MM.1S (cell line): ENCODE results near the gene TBC1D5.

Experiments
- DNase-seq: peaks from one replicate; pipeline ENCODE4 v3.0.0-alpha.2; 2015
- H2AFZ ChIP-seq: fragments of 300-600 bp; sonication (generic); 2 replicates; pipeline ENCODE4 v1.6.0; 2016; ENCODE audit warnings: antibody characterized with exemption, low read length
- H3F3A ChIP-seq: fragments of 300-600 bp; sonication (generic); 2 replicates; pipeline ENCODE4 v1.6.1; 2016; ENCODE audit warnings: mild to moderate bottlenecking, antibody characterized with exemption, low read length, moderate library complexity, mixed read lengths; ENCODE audit not compliant: insufficient read depth
- H3K27ac ChIP-seq: fragments of 300-600 bp; sonication (generic); 2 replicates; pipeline ENCODE4 v1.5.1; 2016; ENCODE audit warnings: mild to moderate bottlenecking, low read length
- H3K27me3 ChIP-seq: fragments of 300-600 bp; sonication (generic); replicated peaks from 2 replicates; pipeline ENCODE4 v1.6.0; 2016; ENCODE audit warnings: low read length; ENCODE audit not compliant: insufficient read depth
- H3K36me3 ChIP-seq: fragments of 300-600 bp; sonication (generic); replicated peaks from 2 replicates; pipeline ENCODE4 v1.6.1; 2016; ENCODE audit warnings: mild to moderate bottlenecking, low read length, mixed read lengths; ENCODE audit not compliant: insufficient read depth
- H3K4me1 ChIP-seq: fragments of 300-600 bp; sonication (generic); 2 replicates; pipeline ENCODE4 v1.6.1; 2016; ENCODE audit warnings: low read length, mixed read lengths
- H3K4me2 ChIP-seq: fragments of 300-600 bp; sonication (generic); 2 replicates; pipeline ENCODE4 v1.6.0; 2016; ENCODE audit warnings: low read depth, low read length
- H3K4me3 ChIP-seq: fragments of 300-600 bp; sonication (generic); 2 replicates; pipeline ENCODE4 v1.5.1; 2016; ENCODE audit warnings: low read length, mixed read lengths
- H3K79me2 ChIP-seq: fragments of 300-600 bp; sonication (generic); 2 replicates; pipeline ENCODE4 v1.6.1; 2016; ENCODE audit warnings: mixed run types, low read length, mixed read lengths
- H3K9ac ChIP-seq: fragments of 300-600 bp; sonication (generic); 2 replicates; pipeline ENCODE4 v1.6.1; 2016; ENCODE audit warnings: low read length, mixed read lengths
- H3K9me2 ChIP-seq: fragments of 300-600 bp; sonication (generic); replicated peaks from 2 replicates; pipeline ENCODE4 v1.6.1; 2016; ENCODE audit warnings: mild to moderate bottlenecking, low read length, mixed read lengths; ENCODE audit not compliant: insufficient read depth
- H3K9me3 ChIP-seq: fragments of 300-600 bp; sonication (generic); replicated peaks from 2 replicates; pipeline ENCODE4 v1.6.1; 2016; ENCODE audit warnings: mild to moderate bottlenecking, low read length, mixed read lengths; ENCODE audit not compliant: insufficient read depth
- H4K20me1 ChIP-seq: fragments of 300-600 bp; sonication (generic); 2 replicates; pipeline ENCODE4 v1.6.1; 2016; ENCODE audit warnings: mild to moderate bottlenecking, low read length, moderate library complexity, mixed read lengths; ENCODE audit not compliant: insufficient read depth
- EZH2 ChIP-seq: fragments of 300-600 bp; sonication (generic); optimal IDR thresholded peaks from 2 replicates; pipeline ENCODE3; 2017; ENCODE audit warnings: low read depth, mild to moderate bottlenecking, antibody characterized with exemption, low read length, mixed read lengths
- EZH2phosphoT487 ChIP-seq: fragments of 300-600 bp; sonication (generic); IDR thresholded peaks from 2 replicates; pipeline ENCODE4 v1.6.1; 2018; ENCODE audit warnings: antibody characterized with exemption, low read length
- TF ChIP-seq, protein P1 (sequence below): fragments of 300-600 bp; sonication (generic); IDR thresholded peaks from 2 replicates; pipeline ENCODE4 v1.5.1; 2016; ENCODE audit warnings: antibody characterized with exemption, low read length, mixed read lengths

The TBC1D5 gene

DNA sequence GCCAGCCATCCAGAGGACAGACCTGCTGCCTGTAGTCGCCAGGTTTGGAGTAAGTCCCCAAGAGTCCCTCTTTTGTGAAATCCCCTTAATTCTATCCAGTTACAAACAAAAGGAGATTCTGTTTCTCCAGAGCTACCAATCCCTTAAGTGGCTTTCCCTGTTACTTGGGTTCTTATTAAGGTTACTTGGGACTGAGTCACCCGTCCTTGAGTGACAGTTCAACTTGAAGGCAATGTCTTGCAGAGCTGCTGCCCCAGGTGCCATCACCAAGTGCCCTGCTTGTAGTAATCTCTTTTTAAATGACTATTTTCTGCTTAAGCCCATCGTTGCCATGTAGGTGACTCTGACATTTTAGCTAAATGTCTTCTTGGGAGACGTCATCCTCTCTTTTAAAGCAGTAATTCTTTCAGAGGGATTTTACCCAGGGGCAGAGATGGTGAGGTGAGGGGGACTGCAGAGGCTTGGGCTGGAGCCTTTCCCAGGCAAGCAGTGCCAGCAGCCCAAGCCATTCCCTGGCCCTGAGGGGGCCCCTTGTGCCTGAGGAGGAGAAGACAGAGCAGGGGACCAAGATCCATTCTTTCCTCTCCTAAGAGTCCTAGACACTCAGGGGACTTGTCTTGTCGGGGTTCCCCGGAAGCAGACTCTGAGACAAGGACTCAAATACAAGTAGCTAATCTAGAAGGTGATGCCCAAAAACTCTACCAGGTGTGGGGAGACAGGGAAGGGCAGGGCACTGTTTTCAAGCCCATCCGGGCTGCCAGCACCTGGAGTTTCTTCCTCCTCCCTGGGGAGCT lies 604.0 kb downstream of the TBC1D5 start:
- DNase-seq = no peak
- Histone ChIP-seq H3K9me2 (no peaks in the 10 kb centered on the region), H3K27ac (no peak overlapping the region), H3K9ac (no peak overlapping the region), H3K4me1 (no peaks in the 10 kb centered on the region), H3K27me3 (no peaks in the 10 kb centered on the region), H3K36me3 (no peaks in the 10 kb centered on the region), H3K9me3 (no peaks in the 10 kb centered on the region), H3K4me2 (no peak overlapping the region), H4K20me1 (no peaks in the 10 kb centered on the region), H3K4me3 (no peak overlapping the region), H2AFZ (no peak overlapping the region), H3F3A (no peaks in the 10 kb centered on the region), H3K79me2 (no peaks in the 10 kb centered on the region)
- TF ChIP-seq, protein P1, sequence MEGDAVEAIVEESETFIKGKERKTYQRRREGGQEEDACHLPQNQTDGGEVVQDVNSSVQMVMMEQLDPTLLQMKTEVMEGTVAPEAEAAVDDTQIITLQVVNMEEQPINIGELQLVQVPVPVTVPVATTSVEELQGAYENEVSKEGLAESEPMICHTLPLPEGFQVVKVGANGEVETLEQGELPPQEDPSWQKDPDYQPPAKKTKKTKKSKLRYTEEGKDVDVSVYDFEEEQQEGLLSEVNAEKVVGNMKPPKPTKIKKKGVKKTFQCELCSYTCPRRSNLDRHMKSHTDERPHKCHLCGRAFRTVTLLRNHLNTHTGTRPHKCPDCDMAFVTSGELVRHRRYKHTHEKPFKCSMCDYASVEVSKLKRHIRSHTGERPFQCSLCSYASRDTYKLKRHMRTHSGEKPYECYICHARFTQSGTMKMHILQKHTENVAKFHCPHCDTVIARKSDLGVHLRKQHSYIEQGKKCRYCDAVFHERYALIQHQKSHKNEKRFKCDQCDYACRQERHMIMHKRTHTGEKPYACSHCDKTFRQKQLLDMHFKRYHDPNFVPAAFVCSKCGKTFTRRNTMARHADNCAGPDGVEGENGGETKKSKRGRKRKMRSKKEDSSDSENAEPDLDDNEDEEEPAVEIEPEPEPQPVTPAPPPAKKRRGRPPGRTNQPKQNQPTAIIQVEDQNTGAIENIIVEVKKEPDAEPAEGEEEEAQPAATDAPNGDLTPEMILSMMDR = no peak
- no peak for TF ChIP-seq EZH2
- no peak for TF ChIP-seq EZH2phosphoT487

DNA sequence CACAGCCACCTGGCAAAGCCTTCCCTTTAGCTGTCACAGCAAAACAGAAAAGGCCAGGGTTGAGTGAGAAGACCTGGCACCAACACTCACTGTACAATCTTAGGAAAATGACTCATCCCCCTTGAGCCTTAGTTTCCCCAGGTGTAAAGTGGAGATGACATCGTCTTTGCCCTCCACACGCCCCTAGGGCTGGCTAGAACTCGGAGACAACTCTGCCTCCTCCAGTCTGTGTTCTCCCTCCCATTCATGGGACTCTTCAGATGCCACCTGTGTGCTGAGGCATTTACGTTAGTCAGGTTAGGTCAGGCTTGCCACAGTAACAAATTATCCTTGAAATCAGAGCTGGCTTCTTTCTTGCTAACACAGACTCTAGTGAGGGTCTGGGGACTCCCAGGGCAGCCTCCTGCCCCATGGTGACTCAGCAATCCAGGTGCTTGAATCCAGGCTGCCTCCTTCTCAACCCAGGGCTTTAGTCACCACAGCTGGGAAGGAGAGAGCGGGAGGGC lies 605.1 kb downstream of the TBC1D5 start:
- H3K4me1 ChIP-seq = no peaks in the 10 kb centered on the region
- no peaks in the 10 kb centered on the region for H3K27me3 ChIP-seq
- H3K9me3 ChIP-seq = no peaks in the 10 kb centered on the region
- H4K20me1 ChIP-seq = no peaks in the 10 kb centered on the region
- no peak overlapping the region for H3K4me2 ChIP-seq
- H3K79me2 ChIP-seq = no peaks in the 10 kb centered on the region
- no peak overlapping the region for H3K27ac ChIP-seq
- TF ChIP-seq, protein P1 = no peak
- TF ChIP-seq EZH2phosphoT487 (no peak), EZH2 (no peak)
- no peaks in the 10 kb centered on the region for H3K9me2 ChIP-seq
- no peak overlapping the region for H2AFZ ChIP-seq
- no peak overlapping the region for H3K4me3 ChIP-seq
- no peaks in the 10 kb centered on the region for H3K36me3 ChIP-seq
- no peaks in the 10 kb centered on the region for H3F3A ChIP-seq
- no peak overlapping the region for H3K9ac ChIP-seq
- no peak for DNase-seq

DNA sequence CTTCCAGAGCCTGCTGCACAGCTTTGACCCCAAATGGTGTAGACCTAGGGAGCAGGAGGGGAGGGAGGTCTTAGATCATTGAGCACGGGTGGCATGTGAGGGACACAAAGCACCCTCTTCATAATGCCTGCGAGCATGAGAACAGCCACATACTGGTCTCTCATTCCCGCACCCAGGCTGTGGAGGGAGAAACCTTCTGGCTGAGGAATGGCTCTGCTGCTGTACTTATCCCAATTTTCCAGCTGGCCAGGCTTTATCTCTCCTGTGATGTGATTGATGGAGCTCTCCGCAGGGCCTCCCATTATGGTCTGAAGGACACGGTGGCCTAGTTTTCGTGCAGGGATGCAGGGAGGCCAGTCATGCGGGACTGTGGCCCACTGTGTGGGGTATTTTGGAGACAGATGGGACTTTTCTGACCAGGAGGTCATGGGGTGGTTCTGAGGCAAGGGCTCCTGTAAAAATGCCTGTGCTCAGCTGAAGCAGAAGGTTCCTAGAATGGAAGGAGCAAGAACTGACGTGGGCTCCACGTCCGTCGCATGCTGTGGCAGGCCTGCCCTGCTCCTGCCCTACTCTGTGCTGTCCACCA lies 606.2 kb downstream of the TBC1D5 start:
- Histone ChIP-seq H3K9ac (no peak overlapping the region), H3K27me3 (no peaks in the 10 kb centered on the region), H4K20me1 (no peaks in the 10 kb centered on the region), H3K9me2 (no peaks in the 10 kb centered on the region), H3K9me3 (no peaks in the 10 kb centered on the region), H3K4me3 (no peak overlapping the region), H3K4me1 (no peaks in the 10 kb centered on the region), H3K4me2 (no peak overlapping the region), H3K36me3 (no peaks in the 10 kb centered on the region), H3K27ac (no peak overlapping the region), H2AFZ (no peak overlapping the region), H3K79me2 (no peaks in the 10 kb centered on the region), H3F3A (no peaks in the 10 kb centered on the region)
- TF ChIP-seq, protein P1 = no peak
- TF ChIP-seq EZH2phosphoT487 (no peak), EZH2 (no peak)
- no peak for DNase-seq
